Stomach (tissue), 4 donors: ENCODE measurements around the gene OLIG1.

Experiments used
- CTCF ChIP-seq, 7 experiments: fragments of 450-650 bp in 4 of 7; fragments of 200-600 bp in 3 of 7; sonication (generic) in 3 of 7; IDR thresholded peaks; one replicate each; pipeline ENCODE4 v1.5.1; 2016 to 2019; ENCODE audit warnings: antibody characterized with exemption in 7 of 7, control low read depth in 2 of 7, mild to moderate bottlenecking in 1 of 7
- POLR2AphosphoS5 ChIP-seq, 3 donors: sonication (generic); formaldehyde crosslinking; IDR thresholded peaks; one replicate each; pipeline ENCODE4 v1.6.1; 2016; ENCODE audit warnings: antibody characterized with exemption in 3 of 3

GRCh38 chr21:33064623-33065390 lies 5.1 kb upstream of the OLIG1 start:
- TF ChIP-seq CTCF (IDR thresholded peaks at IDR 0.05) (no peak), POLR2AphosphoS5 (IDR thresholded peaks at IDR 0.05) (no peak)
